ENCODE data around the gene EDRF1. TPM values are rescaled to one million over a fixed set of nuclear protein-coding genes. Genes with fewer than 3 reads are reported as not detected.

EDRF1 gene
- total RNA-seq, 4 donors from 2014 or later, result 4.3 to 21.2 (median 15.6) TPM

DNA sequence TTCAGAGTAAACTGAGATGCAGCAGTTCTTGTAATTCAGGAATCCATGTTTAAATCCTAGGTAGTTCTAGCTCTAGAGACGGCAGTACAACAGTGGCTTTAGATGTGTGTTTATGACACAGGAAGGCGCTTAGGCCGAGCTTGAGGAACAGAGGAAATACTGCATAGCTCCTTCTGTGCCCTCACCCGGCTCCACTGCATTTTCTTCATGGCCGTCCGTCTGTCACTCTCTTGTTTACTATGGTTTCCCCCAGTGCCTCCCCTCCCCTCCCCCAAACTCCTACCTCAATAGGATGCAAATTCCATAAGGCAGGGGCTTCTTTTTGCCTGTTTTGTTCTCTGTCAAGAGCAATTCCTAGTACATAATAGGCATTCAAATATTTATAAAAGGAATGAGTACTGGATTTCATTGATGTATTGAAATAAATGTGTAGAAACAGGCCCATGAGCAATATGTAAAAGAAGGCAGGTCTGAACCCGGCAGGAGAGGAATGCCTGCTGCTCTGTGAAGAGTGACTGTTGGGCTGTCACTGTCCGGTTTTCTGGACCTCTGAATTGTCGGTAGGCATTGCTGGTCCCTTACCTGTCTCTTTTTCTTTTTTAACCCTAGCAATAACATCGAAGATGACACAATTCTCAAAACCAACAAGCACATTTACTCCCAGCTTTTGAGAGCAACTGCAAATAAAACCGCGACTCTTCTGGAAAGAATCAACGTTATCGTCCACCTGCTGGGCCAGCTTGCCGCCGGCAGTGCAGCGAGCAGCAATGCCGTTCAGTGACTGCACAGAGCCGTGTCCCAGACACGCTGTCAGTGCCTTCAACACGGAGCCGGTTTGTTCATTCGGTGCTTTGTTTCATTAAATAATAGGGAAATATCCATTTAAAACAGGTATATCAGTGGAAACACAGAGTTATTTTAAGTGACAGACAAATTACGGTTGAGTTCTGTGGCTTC is 43.5 kb downstream of the EDRF1 start:
- no peak for DNase-seq
- intact Hi-C loops (cut with DNase I), result no loop called here
- Histone ChIP-seq H3K27ac (no peak overlapping the region), H3K4me3 (no peak overlapping the region), H3K27me3 (no peaks in the 10 kb centered on the region), H3K36me3 (peaks cover 14 to 98% (median 21%) of the 10 kb centered on the region in 3 donors), H3K9me3 (no peaks in the 10 kb centered on the region), H3K4me1 (no peaks in the 10 kb centered on the region)
- 76 to 83% methylated on average over 24 of the region's 24 CpGs for WGBS, 2 donors
- no peak for TF ChIP-seq POLR2A (IDR thresholded peaks at IDR 0.05)
- TF ChIP-seq, protein P1, sequence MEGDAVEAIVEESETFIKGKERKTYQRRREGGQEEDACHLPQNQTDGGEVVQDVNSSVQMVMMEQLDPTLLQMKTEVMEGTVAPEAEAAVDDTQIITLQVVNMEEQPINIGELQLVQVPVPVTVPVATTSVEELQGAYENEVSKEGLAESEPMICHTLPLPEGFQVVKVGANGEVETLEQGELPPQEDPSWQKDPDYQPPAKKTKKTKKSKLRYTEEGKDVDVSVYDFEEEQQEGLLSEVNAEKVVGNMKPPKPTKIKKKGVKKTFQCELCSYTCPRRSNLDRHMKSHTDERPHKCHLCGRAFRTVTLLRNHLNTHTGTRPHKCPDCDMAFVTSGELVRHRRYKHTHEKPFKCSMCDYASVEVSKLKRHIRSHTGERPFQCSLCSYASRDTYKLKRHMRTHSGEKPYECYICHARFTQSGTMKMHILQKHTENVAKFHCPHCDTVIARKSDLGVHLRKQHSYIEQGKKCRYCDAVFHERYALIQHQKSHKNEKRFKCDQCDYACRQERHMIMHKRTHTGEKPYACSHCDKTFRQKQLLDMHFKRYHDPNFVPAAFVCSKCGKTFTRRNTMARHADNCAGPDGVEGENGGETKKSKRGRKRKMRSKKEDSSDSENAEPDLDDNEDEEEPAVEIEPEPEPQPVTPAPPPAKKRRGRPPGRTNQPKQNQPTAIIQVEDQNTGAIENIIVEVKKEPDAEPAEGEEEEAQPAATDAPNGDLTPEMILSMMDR (IDR thresholded peaks at IDR 0.05), result no peak

DNA sequence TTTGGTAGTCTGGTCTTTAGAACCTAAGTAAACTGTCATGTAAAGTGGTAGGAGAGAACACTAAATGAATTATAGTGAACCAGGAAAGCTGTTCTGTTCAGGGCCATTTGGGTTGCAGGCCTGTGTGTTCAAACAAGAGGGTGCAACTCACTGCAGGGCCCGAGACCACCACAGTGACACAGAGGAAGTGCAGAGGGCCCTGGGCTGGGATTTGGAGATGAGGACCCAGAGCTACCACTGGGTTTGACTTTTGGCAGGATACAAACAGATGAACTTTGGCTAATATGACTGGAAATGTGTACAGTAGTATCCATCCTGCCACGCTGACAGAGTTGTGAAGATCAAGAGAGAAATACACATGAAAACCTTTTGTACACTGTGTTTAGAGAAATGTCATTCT is 46.3 kb downstream of the EDRF1 start:
- TF ChIP-seq, protein P1 (IDR thresholded peaks at IDR 0.05), result no peak
- no peak for TF ChIP-seq POLR2A (IDR thresholded peaks at IDR 0.05)
- Histone ChIP-seq H3K9me3 (no peaks in the 10 kb centered on the region), H3K36me3 (peaks cover 5 to 78% (median 14%) of the 10 kb centered on the region in 3 donors), H3K27me3 (no peaks in the 10 kb centered on the region), H3K4me1 (no peaks in the 10 kb centered on the region), H3K27ac (no peak overlapping the region), H3K4me3 (no peak overlapping the region)
- no peak for DNase-seq
- WGBS, 2 donors, result 79 to 100% methylated on average over 2 of the region's 2 CpGs
- intact Hi-C loops (cut with DNase I), result no loop called here

DNA sequence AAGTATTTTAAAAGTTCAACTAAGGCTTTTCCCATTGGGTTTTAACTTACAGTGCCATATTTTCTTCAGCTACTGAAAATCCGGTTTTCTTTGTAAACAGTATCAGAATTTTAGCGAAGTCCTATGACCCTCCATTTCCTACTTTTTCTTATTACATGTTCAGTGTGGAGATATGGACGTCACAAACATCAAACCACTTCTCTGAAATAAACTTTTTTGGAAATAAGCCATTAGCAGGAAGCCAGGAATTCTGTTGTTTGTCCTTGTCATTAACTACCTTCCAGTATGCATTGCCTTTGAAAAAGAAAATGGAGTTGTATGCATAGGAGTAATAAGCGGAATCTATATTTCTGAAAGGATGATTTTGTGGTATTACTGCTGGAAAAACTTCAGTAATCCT is 47.0 kb downstream of the EDRF1 start:
- TF ChIP-seq, protein P1 (IDR thresholded peaks at IDR 0.05), result no peak
- TF ChIP-seq POLR2A (IDR thresholded peaks at IDR 0.05), result no peak

DNA sequence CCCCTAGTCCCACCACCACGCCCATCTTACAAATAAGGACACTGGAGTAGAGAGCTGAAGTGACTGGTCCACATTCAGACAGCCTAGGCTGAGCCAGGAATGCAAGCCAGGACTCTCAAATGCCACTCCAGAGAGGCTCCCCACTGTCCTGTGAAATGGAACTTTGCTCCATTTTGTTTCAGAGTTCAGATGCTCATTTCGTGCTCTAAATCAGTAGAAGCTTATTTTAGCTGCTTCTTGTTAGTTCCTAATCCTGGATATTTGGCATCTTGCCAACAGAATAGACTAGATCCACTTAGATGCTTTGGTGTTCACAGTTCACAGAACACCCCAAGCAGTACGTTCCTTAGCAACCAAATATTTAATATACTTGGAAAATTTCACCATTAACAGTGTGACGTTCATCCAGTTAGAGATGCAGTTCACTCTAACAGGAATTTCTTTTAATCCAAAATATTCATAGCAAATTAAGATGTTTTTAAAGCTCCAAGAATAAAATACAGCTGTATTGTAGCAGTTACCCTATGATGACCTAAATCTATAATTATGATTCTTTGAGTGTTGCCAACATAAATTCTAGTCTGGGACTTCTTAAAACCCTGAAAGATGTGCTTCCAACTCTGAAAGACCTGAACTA is 48.8 kb downstream of the EDRF1 start:
- H3K9me3 ChIP-seq, result no peaks in the 10 kb centered on the region
- peak overlapping the region in 2 of 4 donors; percentile 18 to 31 for H3K27ac ChIP-seq
- no peak for TF ChIP-seq POLR2A (IDR thresholded peaks at IDR 0.05)
- TF ChIP-seq, protein P1 (IDR thresholded peaks at IDR 0.05), result no peak
- H3K4me1 ChIP-seq, result no peaks in the 10 kb centered on the region
- H3K4me3 ChIP-seq, result no peak overlapping the region
- intact Hi-C loops (cut with DNase I), result no loop called here
- H3K36me3 ChIP-seq, result peaks cover 2 to 53% (median 9%) of the 10 kb centered on the region in 3 donors
- peaks cover 0 to under 1% (median 0%) of the 10 kb centered on the region in 4 donors for H3K27me3 ChIP-seq
- WGBS, 2 donors, result 55 to 58% methylated on average over 4 of the region's 4 CpGs
- no peak for DNase-seq

More for the DNA sequence above, 47.0 kb downstream of the EDRF1 start:
- no peaks in the 10 kb centered on the region for H3K9me3 ChIP-seq
- peaks cover 5 to 72% (median 14%) of the 10 kb centered on the region in 3 donors for H3K36me3 ChIP-seq
- no peak overlapping the region for H3K27ac ChIP-seq
- H3K4me3 ChIP-seq, result no peak overlapping the region
- intact Hi-C loops (cut with DNase I), result no loop called here
- no peaks in the 10 kb centered on the region for H3K27me3 ChIP-seq
- no peaks in the 10 kb centered on the region for H3K4me1 ChIP-seq
- 88 to 90% methylated on average over 4 of the region's 4 CpGs for WGBS, 2 donors
- DNase-seq, result no peak

DNA sequence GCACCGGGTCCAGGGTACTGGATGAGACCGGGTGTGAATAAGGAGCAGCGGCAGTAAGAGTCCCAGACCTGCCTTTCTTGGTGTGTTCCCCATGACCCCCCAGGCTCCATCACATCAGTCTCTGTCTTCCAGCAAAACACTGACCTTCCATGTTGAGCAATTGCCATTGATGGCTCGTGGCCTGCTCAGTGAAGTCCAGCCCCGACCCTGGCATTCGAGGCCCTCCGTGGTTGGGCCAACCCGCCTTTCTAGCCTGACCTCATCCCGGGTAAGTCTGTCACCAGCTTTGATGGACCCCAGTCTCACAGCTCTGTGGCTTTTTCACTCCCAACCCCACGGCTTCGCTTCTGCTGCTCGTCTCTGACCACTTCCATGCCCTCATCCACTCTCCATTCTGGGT is 49.7 kb downstream of the EDRF1 start:
- WGBS, 2 donors, result 91% methylated on average over 7 to 12 of the region's 12 CpGs

More for the DNA sequence above, 49.7 kb downstream of the EDRF1 start:
- peak overlapping the region in 2 of 4 donors; percentile 31 to 40 for H3K27ac ChIP-seq
- no peaks in the 10 kb centered on the region for H3K4me1 ChIP-seq
- peaks cover 0 to 45% (median 7%) of the 10 kb centered on the region in 3 donors for H3K36me3 ChIP-seq
- no peak overlapping the region for H3K4me3 ChIP-seq
- DNase-seq, result no peak
- TF ChIP-seq, protein P1 (IDR thresholded peaks at IDR 0.05), result no peak
- TF ChIP-seq POLR2A (IDR thresholded peaks at IDR 0.05), result no peak
- no peaks in the 10 kb centered on the region for H3K9me3 ChIP-seq
- H3K27me3 ChIP-seq, result peaks cover 0 to 8% (median 0%) of the 10 kb centered on the region in 4 donors
- intact Hi-C loops (cut with DNase I), result no loop called here

Data from esophagus squamous epithelium (tissue), 5 donors.